Measurements from ENCODE around the gene LGALS13.
A peak's percentile ranks its signal among the peaks of the same experiment; 100 is the strongest.

Gene LGALS13, protein sequence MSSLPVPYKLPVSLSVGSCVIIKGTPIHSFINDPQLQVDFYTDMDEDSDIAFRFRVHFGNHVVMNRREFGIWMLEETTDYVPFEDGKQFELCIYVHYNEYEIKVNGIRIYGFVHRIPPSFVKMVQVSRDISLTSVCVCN
- total RNA-seq = 0 reads per million in 9 experiments

DNA sequence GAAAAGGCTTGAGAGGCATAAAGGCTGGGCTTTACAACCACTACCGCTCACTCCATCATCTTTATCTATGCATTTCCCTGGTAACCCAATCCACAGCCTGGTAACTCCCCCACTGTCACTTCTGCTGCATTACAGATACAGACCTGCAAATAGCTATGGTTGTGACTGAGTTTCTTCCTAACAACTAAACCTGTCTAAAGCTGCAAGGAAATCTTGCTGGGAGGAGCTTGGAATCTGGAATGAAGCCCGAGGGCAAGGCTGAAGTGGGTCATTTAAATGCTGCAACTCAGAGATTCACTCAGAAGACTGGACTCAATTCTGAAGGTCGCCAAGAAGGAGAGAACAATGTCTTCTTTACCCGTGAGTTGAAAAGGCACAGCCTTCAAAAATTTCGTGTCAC lies at the start of gene LGALS13:
TSS of gene LGALS13 (plus strand) at position 301 of the 400 bp plus-strand sequence. CDS start at position 346, 45 bp downstream.
- Mint-ChIP-seq H3K9me3 (peaks cover 0 to 3% of the 10 kb centered on the region in 2 donors), H3K4me3 (no peak within 1 kb of the TSS), H3K27me3 (peaks cover 79% of the 10 kb centered on the region in 2 donors), H3K27ac (no peak within 1 kb of the TSS), H3K4me1 (ENCODE audit: low read depth in 2 of 2) (no peaks in the 10 kb centered on the region), H3K36me3 (ENCODE audit: insufficient read depth) (no peaks in the 10 kb centered on the region)
- no peak for ATAC-seq (replicated peaks)
- no peak for DNase-seq

- ATAC-seq (replicated peaks) = no peak
These were observed 49.2 kb upstream of the LGALS13 start for GRCh38 chr19:39553082-39553652.

DNA sequence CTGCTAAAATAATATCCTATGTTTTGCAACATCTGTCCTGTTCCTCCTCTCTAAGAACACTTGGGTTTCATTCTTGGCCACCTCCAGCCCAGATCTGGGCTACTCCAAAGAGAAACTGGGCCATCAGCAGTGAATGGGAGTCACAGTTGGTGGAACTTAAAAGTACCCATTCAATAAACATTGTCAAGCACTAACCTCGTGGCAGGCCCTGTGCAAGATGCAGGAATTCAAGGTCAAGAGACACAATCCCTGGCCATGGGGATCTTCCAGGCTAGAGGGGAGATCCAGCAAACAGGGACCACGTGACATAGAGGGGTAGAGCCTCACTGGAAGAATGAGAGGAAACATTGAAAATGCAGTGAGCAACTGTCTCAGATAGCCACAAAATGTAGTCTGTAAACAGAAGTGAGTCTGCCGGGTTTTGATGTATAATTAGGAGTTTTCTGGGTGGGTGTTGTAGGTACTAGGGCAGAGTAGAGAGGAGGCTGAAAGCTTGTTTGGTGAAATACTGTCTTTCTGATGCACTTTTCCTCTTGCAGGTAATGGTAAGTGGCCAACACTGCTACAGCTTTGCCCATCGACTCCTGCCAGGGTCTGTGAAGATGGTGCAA lies 47.5 kb upstream of the LGALS13 start:
- DNase-seq (no peak), ATAC-seq (replicated peaks) (no peak)
- Mint-ChIP-seq H3K9me3 (no peaks in the 10 kb centered on the region), H3K4me1 (ENCODE audit: low read depth in 2 of 2) (peaks cover 14 to 15% of the 10 kb centered on the region in 2 donors), H3K36me3 (ENCODE audit: insufficient read depth) (peaks cover 2% of the 10 kb centered on the region), H3K27ac (no peak overlapping the region), H3K4me3 (no peak overlapping the region), H3K27me3 (peaks cover 6 to 12% of the 10 kb centered on the region in 2 donors)

More at GRCh38 chr19:39553082-39553652, 49.2 kb upstream of the LGALS13 start:
- Mint-ChIP-seq H3K4me3 (no peak overlapping the region), H3K36me3 (ENCODE audit: insufficient read depth) (no peaks in the 10 kb centered on the region), H3K4me1 (ENCODE audit: low read depth in 2 of 2) (peaks cover 4 to 6% of the 10 kb centered on the region in 2 donors), H3K27me3 (peaks cover 6 to 12% of the 10 kb centered on the region in 2 donors), H3K9me3 (no peaks in the 10 kb centered on the region), H3K27ac (no peak overlapping the region)
- no peak for DNase-seq

DNA sequence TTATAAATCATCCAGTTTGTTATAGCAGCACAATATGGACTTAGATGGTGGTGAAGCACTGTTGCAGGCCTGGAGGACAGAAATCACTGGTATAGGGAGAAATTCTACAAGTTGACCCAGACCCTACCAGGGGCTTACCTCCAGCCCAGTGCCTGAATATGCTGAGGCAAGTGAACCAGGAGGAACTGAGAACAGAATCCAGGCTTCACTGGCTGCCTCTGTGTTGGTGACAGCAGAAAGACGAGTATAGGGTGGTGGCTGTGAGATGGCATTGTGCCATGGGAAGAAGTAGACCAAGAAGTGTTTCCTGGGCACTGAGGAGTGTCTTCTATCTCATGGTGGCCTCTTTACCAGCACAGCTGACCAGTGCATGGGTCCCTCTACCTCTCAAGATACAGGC lies 46.4 kb upstream of the LGALS13 start:
- no peaks in the 10 kb centered on the region for H3K9me3 Mint-ChIP-seq
- H3K27ac Mint-ChIP-seq = no peak overlapping the region
- ATAC-seq (replicated peaks) (no peak), DNase-seq (no peak)
- no peak overlapping the region for H3K4me3 Mint-ChIP-seq
- H3K4me1 Mint-ChIP-seq (ENCODE audit: low read depth in 2 of 2) = peaks cover 14 to 15% of the 10 kb centered on the region in 2 donors
- H3K27me3 Mint-ChIP-seq = peaks cover 6 to 12% of the 10 kb centered on the region in 2 donors
- H3K36me3 Mint-ChIP-seq (ENCODE audit: insufficient read depth) = peaks cover 2% of the 10 kb centered on the region

GRCh38 chr19:39557811-39558623 lies 44.3 kb upstream of the LGALS13 start:
- H3K4me1 Mint-ChIP-seq (ENCODE audit: low read depth in 2 of 2) = peaks cover 14 to 15% of the 10 kb centered on the region in 2 donors
- H3K27ac Mint-ChIP-seq = peak overlapping the region; percentile 80 to 91
- peaks cover 2% of the 10 kb centered on the region for H3K36me3 Mint-ChIP-seq (ENCODE audit: insufficient read depth)
- peak overlapping the region; percentile 60 to 74 for H3K4me3 Mint-ChIP-seq
- H3K27me3 Mint-ChIP-seq = peaks cover 4 to 6% of the 10 kb centered on the region in 2 donors
- DNase-seq = no peak
- no peaks in the 10 kb centered on the region for H3K9me3 Mint-ChIP-seq
- peak; percentile 75 for ATAC-seq (replicated peaks)

DNA sequence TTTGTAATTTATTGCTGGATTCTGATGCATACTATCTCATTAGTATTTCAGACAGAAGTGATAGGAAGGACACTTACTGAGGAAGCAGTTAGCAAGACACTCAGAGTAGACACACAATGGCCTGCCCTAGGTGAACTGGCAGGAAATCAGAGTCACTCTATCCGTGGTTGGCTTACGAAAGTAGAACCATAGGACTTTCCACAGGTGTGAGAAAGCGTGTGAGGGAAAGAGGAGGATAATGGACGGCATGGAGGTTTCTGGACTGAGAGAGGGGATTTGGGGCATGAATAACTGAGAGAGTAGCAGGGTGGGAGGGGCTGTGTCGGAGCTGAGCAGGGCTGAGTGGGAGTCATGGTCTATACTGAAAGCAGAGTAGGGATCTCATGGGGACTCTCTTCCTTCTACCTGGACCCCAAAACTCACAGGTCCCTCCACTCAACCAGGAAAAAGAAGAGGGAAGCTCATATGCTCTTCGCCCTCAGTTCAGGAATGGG lies 43.7 kb upstream of the LGALS13 start:
- DNase-seq (no peak), ATAC-seq (replicated peaks) (peak; percentile 74)
- Mint-ChIP-seq H3K36me3 (ENCODE audit: insufficient read depth) (peaks cover 2% of the 10 kb centered on the region), H3K27ac (peak overlapping the region; percentile 80 to 91), H3K4me1 (ENCODE audit: low read depth in 2 of 2) (peaks cover 14 to 15% of the 10 kb centered on the region in 2 donors), H3K9me3 (no peaks in the 10 kb centered on the region), H3K4me3 (peak overlapping the region; percentile 60 to 74), H3K27me3 (peaks cover 0 to 2% of the 10 kb centered on the region in 2 donors)

DNA sequence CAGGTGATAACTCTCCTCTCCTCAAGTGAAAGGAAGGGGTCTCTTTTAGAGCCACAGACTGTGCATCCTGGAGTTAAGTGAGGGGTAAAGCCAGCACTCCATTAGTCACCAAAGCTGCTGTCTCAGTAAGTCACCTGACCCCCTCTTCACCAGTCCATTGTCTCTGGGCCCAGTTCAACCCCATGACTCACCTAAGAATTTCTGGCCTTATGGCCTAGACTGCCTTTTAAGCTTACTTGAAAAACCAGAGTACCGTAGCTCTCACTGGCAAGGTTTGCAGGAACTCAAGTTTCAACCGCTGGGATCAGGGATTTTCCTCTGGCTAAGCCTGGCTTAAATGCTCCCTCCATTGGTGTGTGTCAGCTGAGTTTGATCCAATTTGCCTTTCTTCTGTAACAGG lies 38.9 kb upstream of the LGALS13 start:
- ATAC-seq (replicated peaks) (no peak), DNase-seq (no peak)
- Mint-ChIP-seq H3K4me3 (no peak overlapping the region), H3K4me1 (ENCODE audit: low read depth in 2 of 2) (peaks cover 6 to 7% of the 10 kb centered on the region in 2 donors), H3K36me3 (ENCODE audit: insufficient read depth) (peaks cover 2% of the 10 kb centered on the region), H3K27me3 (peaks cover 0 to 1% of the 10 kb centered on the region in 2 donors), H3K27ac (no peak overlapping the region), H3K9me3 (no peaks in the 10 kb centered on the region)

DNA sequence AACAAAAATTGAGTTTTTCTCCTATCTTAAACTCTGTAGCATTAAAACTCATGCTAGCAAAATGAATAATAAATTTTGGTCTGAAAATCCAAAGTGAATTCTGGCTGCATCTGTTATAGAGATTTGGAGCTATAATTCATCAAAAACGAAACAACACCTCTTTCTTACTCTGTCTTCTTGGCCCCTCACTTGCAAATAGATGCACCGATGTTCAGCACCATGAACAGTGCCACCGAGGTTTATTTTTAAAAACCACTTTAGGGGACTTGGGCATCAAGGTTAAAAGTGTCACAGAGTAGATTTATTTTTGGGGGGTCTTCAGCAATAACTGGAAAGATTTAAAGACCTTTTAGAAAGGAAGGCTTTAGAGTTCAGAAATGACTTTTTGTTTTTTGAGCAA lies 36.3 kb upstream of the LGALS13 start:
- H3K4me3 Mint-ChIP-seq = no peak overlapping the region
- DNase-seq (no peak), ATAC-seq (replicated peaks) (no peak)
- peaks cover 14 to 18% of the 10 kb centered on the region in 2 donors for H3K27me3 Mint-ChIP-seq
- no peaks in the 10 kb centered on the region for H3K36me3 Mint-ChIP-seq (ENCODE audit: insufficient read depth)
- no peaks in the 10 kb centered on the region for H3K9me3 Mint-ChIP-seq
- H3K27ac Mint-ChIP-seq = no peak overlapping the region
- no peaks in the 10 kb centered on the region for H3K4me1 Mint-ChIP-seq (ENCODE audit: low read depth in 2 of 2)

GRCh38 chr19:39568604-39569003 lies 33.7 kb upstream of the LGALS13 start:
- no peak for ATAC-seq (replicated peaks)
- Mint-ChIP-seq H3K9me3 (peaks cover 0 to 2% of the 10 kb centered on the region in 2 donors), H3K27ac (no peak overlapping the region), H3K4me1 (ENCODE audit: low read depth in 2 of 2) (no peaks in the 10 kb centered on the region), H3K36me3 (ENCODE audit: insufficient read depth) (no peaks in the 10 kb centered on the region), H3K4me3 (no peak overlapping the region), H3K27me3 (peaks cover 40 to 44% of the 10 kb centered on the region in 2 donors)
- DNase-seq = no peak

DNA sequence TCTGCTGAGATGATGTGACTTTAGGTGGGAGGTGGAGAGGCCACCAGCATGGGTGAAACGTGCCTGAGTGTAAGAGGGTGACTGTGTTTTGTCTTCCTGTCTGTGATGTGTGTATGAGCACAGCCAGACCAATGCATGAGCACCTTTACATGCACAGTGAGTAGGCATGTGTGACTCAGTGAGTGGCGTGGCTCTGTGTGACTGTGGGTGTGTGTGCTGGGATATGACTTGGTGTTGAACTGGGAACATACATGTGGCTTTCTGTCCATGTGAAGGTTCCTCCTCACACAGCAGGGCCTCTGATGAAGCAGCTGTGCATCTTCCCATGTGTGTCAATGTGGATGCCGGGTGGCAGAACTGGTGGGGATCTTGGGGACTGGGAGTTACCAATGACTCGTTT lies 19.9 kb upstream of the LGALS13 start:
- Mint-ChIP-seq H3K27me3 (peaks cover 15 to 27% of the 10 kb centered on the region in 2 donors), H3K27ac (no peak overlapping the region), H3K4me3 (no peak overlapping the region), H3K9me3 (peaks cover 5 to 7% of the 10 kb centered on the region in 2 donors), H3K4me1 (ENCODE audit: low read depth in 2 of 2) (no peaks in the 10 kb centered on the region), H3K36me3 (ENCODE audit: insufficient read depth) (no peaks in the 10 kb centered on the region)
- DNase-seq (no peak), ATAC-seq (replicated peaks) (no peak)

DNA sequence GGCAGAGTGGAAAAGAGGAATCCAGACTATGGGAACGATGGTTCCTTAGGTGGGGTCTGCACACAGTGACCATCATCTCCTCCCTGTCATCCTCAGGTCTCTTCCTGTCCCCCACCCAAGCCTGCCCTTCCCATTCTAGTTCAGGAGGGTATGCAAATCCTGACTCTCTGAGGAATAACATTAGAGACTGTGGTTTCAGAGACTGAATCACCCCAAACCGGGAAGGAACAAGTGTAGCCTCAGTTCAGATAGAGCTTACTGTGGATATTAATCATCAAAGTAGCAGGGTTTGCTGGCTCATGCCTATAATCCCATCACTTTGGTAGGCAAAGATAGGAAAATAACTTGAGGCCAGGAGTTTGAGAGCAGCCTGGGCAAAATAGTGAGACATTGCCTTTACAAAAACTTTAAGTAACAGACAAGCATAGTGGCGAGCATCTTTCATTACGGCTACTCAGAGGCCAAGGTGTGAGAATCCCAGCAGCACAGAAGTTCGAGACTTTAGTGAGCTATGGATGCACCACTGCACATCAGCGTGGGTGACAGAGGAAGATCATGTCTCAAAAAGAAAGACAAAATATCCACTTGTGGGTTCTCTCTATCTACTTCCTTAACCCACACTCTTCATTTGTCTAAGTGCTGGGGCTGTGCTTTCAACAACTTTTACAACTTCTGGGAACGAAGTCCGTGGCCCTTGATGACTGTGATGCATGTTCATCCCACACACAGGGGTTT lies 19.3 kb upstream of the LGALS13 start:
- no peak for DNase-seq
- no peak overlapping the region for H3K27ac Mint-ChIP-seq
- peaks cover 5 to 7% of the 10 kb centered on the region in 2 donors for H3K9me3 Mint-ChIP-seq
- H3K27me3 Mint-ChIP-seq = peaks cover 21 to 24% of the 10 kb centered on the region in 2 donors
- H3K4me1 Mint-ChIP-seq (ENCODE audit: low read depth in 2 of 2) = no peaks in the 10 kb centered on the region
- no peaks in the 10 kb centered on the region for H3K36me3 Mint-ChIP-seq (ENCODE audit: insufficient read depth)
- no peak for ATAC-seq (replicated peaks)
- no peak overlapping the region for H3K4me3 Mint-ChIP-seq

- Mint-ChIP-seq H3K4me1 (ENCODE audit: low read depth in 2 of 2) (no peaks in the 10 kb centered on the region), H3K36me3 (ENCODE audit: insufficient read depth) (no peaks in the 10 kb centered on the region), H3K27ac (no peak overlapping the region), H3K4me3 (no peak overlapping the region), H3K27me3 (peaks cover 40 to 56% of the 10 kb centered on the region in 2 donors), H3K9me3 (peaks cover 0 to 3% of the 10 kb centered on the region in 2 donors)
- ATAC-seq (replicated peaks) (no peak), DNase-seq (no peak)
These were observed 14.8 kb upstream of the LGALS13 start for GRCh38 chr19:39587496-39587895.

DNA sequence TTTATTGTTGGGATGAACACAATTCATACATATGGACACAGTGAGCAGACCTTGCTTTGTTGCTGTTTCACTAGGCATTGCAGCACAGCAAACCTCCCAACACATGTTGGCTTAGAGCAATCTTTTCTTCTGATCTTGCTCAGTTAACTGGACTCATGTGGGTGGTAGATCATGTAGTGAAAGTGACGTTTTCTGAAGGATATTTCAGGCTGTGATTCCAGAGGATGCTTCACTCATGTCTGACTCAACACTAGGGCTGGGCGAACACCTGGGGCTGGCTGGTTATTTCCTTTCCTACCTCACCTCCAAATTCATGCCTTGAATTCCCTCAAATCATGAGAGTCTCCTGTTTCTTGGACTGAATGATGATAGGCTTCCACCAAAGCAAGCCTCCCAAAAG lies 14.3 kb upstream of the LGALS13 start:
- H3K27ac Mint-ChIP-seq = no peak overlapping the region
- ATAC-seq (replicated peaks) = no peak
- H3K4me1 Mint-ChIP-seq (ENCODE audit: low read depth in 2 of 2) = no peaks in the 10 kb centered on the region
- peaks cover 40 to 56% of the 10 kb centered on the region in 2 donors for H3K27me3 Mint-ChIP-seq
- no peak for DNase-seq
- no peak overlapping the region for H3K4me3 Mint-ChIP-seq
- peaks cover 0 to 3% of the 10 kb centered on the region in 2 donors for H3K9me3 Mint-ChIP-seq
- H3K36me3 Mint-ChIP-seq (ENCODE audit: insufficient read depth) = no peaks in the 10 kb centered on the region
